T47D (cell line): ENCODE data around the gene KLK14.

Source experiments
- DNase-seq, 2 experiments: peaks; one replicate each; pipeline versions ENCODE4 v3.0.0 to v3.0.0-alpha.2; 2011 to 2012; ENCODE audit warnings: low read depth in 1 of 2, low spot score in 1 of 2
- JUND ChIP-seq: IDR thresholded peaks from 2 replicates; pipeline ENCODE4 v1.6.1; 2012; ENCODE audit warnings: low read depth
- in situ Hi-C: cut with HindIII; loops from 2 replicates; pipeline ENCODE4 v1.10.0; 2016; ENCODE audit warnings: low sequenced_read_pairs, low pct_unique_long_range_greater_than_20kb

KLK14 gene, protein sequence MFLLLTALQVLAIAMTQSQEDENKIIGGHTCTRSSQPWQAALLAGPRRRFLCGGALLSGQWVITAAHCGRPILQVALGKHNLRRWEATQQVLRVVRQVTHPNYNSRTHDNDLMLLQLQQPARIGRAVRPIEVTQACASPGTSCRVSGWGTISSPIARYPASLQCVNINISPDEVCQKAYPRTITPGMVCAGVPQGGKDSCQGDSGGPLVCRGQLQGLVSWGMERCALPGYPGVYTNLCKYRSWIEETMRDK

DNA sequence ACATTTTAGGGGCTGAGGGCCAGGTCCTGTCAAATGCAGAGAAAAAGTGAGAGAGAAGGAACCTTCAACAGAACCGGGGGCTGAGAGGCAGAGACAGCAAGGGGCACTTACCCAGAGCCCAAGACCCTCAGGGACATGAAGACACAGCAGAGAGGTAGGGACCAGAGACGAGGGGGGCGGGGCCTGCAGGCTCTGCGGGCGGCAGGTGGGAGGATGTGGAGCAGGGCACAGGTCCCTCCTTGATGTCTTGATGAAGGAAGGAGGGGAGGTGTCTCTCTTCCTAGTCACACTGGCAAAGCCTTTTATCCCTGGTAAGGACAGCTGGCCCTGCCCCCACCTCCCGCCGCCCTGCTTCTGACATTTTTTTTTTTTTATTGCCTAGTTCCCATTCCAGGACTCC is at the start of gene KLK14:
Gene KLK14 (minus strand): TSS at position 277 of the 400 bp plus-strand sequence. CDS start 273 bp downstream, at position 4.
- in situ Hi-C loops, result no loop called here
- no peak for DNase-seq
- no peak for TF ChIP-seq JUND

DNA sequence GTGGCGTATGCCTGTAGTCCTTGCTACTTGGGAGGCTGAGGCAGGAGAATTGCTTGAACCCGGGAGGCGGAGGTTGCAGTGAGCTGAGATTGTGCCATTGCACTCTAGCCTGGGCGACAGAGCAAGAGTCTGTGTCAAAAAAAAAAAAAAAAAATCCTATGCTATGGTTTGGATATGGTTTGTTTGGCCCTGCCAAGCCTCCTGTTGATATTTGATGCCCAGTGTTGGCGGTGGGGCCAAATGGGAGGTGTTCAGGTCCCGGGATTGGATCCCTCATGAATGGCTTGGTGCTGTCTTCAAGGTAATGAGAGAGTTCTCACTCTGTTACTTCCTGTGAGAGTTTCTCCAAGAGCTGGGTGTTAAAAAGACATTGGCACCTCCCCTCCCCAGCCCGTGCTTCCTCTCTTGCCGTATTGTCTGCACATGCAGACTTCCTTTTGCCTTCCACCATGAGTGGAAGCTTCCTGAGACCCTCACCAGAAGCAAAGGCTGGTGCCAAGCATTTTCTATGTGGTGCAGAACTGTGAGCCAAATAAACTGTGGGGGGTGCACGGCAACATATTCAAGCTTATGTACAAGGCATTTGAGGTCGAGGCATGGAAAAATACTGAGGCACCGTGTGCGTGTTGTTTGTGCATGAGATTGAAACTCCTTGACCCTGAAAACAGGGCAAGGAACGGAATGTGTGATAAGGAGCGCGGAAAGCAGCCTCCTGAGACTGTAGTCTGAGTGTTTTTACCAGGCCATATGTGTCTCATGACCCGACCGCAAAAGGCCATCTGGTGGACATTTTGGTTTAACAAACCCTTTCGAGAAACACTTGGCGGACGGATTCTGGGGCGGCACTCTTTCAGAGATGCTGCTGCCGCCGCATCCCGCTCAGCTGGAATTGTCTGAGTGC is 49.3 kb upstream of the KLK14 start:
- no peak for TF ChIP-seq JUND
- no peak for DNase-seq
- in situ Hi-C loops, result no loop called here

- DNase-seq, result no peak
- TF ChIP-seq JUND, result no peak
- in situ Hi-C loops, result no loop called here
These were observed 47.0 kb upstream of the KLK14 start for GRCh38 chr19:51129716-51130115.

- in situ Hi-C loops, result no loop called here
- DNase-seq, result no peak
These were observed 45.5 kb upstream of the KLK14 start for GRCh38 chr19:51128227-51128626.

GRCh38 chr19:51127755-51128154 is 45.1 kb upstream of the KLK14 start:
- in situ Hi-C loops, result no loop called here
- no peak for TF ChIP-seq JUND
- no peak for DNase-seq

More at GRCh38 chr19:51128227-51128626, 45.5 kb upstream of the KLK14 start:
- no peak for TF ChIP-seq JUND

DNA sequence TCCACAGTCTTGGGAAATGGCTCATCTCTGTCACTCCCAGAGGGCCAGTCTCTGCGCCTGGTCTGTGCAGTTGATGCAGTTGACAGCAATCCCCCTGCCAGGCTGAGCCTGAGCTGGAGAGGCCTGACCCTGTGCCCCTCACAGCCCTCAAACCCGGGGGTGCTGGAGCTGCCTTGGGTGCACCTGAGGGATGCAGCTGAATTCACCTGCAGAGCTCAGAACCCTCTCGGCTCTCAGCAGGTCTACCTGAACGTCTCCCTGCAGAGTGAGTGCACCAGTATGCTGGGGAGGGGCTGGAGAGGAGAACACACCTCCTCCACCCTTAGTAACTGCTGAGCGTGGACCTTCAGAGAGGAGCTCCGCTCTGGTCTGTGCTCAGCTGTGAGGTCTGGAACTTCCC is 44.3 kb upstream of the KLK14 start:
- no peak for TF ChIP-seq JUND
- DNase-seq, result no peak
- in situ Hi-C loops, result no loop called here

- DNase-seq, result no peak
- in situ Hi-C loops, result no loop called here
- no peak for TF ChIP-seq JUND
These were observed 42.9 kb upstream of the KLK14 start for GRCh38 chr19:51125421-51126075.

GRCh38 chr19:51124729-51125128 is 42.0 kb upstream of the KLK14 start, which contains the start of gene SIGLEC9:
TSS of gene SIGLEC9 (plus strand) at chr19:51124906. CDS start at chr19:51124975, 69 bp downstream.
- no peak for TF ChIP-seq JUND
- in situ Hi-C loops, result no loop called here
- no peak for DNase-seq

GRCh38 chr19:51124216-51124615 is 41.5 kb upstream of the KLK14 start:
- in situ Hi-C loops, result no loop called here
- no peak for DNase-seq
- no peak for TF ChIP-seq JUND

DNA sequence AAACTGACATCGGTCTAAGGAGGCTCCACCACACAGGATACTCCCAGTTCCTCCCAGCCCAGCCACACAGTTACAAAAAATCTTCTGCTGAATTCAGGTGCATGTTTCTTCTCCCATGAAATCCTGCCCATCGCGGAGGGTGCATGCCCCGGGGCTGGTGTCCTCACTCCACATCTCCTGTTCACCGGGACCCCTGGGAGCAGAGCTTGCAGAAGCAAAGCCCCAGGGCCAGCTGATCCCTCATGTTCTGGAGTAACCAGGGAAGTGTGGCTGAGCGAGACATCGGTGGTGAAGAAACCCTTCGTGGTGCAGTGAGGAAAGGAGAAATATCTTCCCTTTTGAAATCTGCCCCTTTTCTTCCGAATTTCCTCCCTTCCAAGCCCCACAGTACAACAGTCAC is 41.1 kb upstream of the KLK14 start:
- no peak for DNase-seq
- in situ Hi-C loops, result no loop called here
- TF ChIP-seq JUND, result no peak

- DNase-seq, result no peak
- in situ Hi-C loops, result no loop called here
These were observed 40.7 kb upstream of the KLK14 start for GRCh38 chr19:51123381-51123800.

DNA sequence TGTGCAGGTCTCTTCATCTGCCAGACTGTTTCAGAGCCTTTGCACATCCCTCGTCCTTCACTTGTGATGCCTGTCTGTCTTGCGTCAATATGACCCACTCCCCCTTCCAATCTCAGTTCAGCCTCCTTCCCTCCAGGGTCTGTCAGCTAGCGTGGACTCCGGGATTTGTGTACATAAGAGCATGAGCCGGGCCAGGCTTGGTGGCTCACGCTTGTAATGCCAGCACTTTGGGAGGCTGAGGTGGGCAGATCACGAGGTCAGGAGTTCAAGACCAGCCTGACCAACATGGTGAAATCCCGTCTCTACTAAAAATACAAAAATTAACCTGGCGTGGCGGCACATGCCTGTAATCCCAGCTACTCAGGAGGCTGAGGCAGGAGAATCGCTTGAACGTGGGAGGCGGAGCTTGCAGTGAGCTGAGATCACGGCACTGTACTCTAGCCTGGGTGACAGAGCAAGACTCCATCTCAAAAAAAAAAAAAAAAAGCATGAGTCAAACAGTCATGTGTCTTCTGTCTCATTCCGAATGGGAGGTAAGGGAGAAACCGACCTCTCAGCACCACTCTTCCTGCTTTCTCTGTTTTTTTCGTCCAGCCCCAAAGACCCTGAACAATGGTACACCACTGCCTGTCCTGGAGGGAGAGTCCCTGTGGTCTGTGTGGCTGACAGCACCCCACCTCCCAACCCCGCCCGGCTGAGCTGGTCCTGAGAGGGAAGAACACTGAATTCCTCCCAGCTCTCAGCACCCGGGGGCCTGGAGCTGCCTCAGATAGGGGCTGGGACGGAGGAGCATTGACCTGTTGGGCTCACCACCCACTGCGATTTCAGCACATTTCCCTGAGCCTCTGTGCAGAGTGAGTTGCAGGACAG is 39.7 kb upstream of the KLK14 start:
- no peak for DNase-seq
- no peak for TF ChIP-seq JUND
- in situ Hi-C loops, result no loop called here

More at GRCh38 chr19:51123381-51123800, 40.7 kb upstream of the KLK14 start:
- TF ChIP-seq JUND, result no peak
